HG03139 (cell line): ENCODE measurements around the gene TYMS.

Source experiments
- ATAC-seq: cut with Tn5 transposase; IDR thresholded peaks from one replicate; pipeline ENCODE4 v1.9.1; 2021; ENCODE audit not compliant: unreplicated experiment

TYMS gene

GRCh38 chr18:657311-658000 lies at the start of gene TYMS:
Gene TYMS, plus strand, starts transcription at chr18:657653. Its CDS starts 90 bp downstream, at chr18:657743.
- peak; percentile 43 for ATAC-seq

- ATAC-seq = no peak
These were observed 49.5 kb upstream of the TYMS start for GRCh38 chr18:607930-608329.

GRCh38 chr18:610214-610928 lies 47.1 kb upstream of the TYMS start:
- ATAC-seq = no peak

DNA sequence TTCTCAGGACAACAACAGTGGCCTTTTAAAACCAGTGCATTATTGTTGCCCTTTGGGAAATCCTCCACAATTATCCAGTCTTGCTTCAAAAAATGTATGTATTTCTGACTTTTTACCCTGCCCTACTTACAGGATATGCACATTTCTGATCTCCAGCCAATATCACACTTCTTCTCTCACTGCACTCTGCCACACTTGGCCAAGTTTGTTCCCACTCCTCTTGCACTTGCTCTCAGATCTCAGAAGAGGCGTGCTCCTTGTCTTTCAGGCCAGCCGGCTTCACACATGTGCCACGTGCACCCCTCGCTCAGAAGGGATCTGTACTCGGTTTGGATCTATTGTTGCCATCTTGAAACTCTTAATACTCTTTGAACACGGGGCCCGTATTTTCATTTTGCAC lies 45.3 kb upstream of the TYMS start:
- no peak for ATAC-seq

DNA sequence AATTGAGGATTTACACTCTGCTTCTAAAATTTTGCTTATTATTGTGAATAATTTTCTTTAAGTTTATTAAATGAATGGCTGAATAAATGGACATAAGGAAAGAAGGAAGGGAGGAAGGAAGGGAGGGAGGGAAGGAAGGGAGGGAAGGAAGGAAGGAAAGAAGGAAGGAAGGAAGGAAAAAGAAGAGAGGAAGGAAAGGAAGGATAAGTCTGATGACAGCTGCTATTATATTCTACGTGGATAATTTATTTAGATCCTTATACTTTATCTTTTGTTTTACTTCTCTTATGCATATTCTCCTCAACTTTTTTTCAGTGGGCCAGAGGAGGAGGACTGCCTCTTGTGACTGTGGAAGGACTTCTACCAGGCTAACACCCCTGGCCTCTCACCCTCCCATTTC lies 43.3 kb upstream of the TYMS start:
- ATAC-seq = no peak

DNA sequence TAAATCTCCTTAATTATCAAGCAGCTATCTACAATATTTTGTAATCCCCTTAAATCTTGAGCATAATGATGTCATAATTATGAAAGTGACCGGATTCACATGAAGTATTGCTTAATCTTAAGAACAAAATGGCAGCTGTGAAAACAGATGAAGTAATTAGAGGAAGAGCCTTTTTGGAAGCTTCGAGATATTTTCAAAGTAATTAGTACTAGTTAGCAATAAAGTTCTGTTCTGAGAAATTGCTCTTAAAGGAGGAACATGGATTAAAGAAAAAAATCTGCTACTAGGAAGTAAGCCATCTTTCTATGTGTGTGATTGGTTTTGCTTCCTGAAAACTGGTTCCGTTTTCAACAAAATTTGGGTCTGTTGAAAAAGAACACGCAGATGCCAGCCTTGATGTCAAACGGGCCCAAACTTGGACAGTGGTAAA lies 42.3 kb upstream of the TYMS start:
- ATAC-seq = no peak

DNA sequence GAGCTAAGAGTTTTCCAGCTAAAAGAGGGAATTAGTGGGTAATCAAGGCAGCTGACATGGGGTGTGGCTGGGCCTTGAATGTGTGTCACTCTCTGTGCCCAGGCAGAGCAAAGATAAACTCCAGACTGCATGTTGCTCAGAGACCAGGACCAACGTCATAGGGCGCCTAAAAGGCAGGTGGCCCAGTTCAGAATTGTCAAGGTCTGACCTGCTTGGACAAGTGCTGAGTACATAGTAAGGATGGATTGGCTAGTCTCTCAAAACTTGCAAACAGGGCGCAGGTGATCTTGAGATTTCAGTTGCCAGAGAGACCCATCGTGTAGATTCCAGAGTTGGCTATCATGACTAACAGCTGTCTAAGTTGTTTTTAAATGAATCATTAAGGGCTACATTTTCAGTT lies 41.7 kb upstream of the TYMS start:
- no peak for ATAC-seq

- no peak for ATAC-seq
These were observed 41.0 kb upstream of the TYMS start for GRCh38 chr18:616380-616995.

- no peak for ATAC-seq
These were observed 39.4 kb upstream of the TYMS start for GRCh38 chr18:617970-618504.

GRCh38 chr18:618618-619017 lies 38.8 kb upstream of the TYMS start:
- ATAC-seq = no peak

DNA sequence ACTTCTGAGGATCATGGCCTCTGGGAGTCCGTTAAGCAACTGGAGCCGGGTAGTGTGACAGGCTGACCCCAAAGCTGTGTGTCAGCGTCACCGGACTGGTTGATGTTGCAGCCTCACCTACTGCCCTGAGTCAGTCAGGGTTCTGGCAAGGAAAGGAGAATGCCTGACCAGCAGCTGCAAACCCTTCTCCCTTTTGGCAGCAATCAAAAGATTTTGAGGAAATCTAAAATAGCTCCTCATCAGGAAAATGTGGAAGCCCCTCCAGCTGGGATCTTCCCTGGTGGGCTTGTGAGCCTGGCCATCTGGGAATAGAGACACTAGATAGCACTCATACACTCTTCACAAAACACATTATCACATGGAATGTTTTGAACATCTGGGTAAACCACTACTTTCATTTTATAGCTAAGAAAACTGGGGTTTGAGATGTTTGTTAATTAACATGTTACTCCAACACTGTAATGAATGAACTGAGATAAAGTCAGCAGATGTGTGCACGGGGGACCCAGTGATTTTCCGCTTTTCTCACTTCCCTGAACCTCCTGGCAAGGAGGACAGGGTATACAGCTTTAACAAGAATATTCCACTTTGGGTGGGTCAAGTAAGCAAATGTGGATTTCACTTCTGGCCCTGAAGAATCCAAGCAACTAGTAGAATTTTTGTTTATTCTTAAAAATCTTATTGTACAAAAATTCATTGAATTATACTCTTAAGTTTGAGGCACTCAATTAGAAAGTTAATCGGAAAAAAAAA lies 36.0 kb upstream of the TYMS start:
- ATAC-seq = no peak

DNA sequence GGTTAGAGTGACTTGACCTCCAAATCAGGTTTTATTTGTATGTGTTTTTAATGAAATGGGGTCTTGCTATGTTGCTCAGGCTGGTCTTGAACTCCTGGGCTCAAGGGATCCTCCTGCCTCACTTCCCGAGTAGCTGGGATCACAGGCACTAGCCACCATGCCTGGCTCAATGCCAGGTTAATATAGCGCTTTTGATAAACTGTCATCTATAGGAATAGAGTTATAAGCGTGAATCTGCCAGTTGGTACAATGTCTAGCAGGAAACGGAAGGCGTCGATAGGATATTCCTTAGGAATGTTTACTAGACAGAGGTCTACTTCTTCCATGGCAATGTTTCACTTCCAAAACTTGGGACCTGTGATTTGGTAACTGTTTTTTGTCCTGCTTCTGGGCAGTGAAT lies 35.2 kb upstream of the TYMS start:
- no peak for ATAC-seq

GRCh38 chr18:623761-624620 lies 33.5 kb upstream of the TYMS start:
- ATAC-seq = no peak

- no peak for ATAC-seq
These were observed 30.2 kb upstream of the TYMS start for GRCh38 chr18:627231-627630.

DNA sequence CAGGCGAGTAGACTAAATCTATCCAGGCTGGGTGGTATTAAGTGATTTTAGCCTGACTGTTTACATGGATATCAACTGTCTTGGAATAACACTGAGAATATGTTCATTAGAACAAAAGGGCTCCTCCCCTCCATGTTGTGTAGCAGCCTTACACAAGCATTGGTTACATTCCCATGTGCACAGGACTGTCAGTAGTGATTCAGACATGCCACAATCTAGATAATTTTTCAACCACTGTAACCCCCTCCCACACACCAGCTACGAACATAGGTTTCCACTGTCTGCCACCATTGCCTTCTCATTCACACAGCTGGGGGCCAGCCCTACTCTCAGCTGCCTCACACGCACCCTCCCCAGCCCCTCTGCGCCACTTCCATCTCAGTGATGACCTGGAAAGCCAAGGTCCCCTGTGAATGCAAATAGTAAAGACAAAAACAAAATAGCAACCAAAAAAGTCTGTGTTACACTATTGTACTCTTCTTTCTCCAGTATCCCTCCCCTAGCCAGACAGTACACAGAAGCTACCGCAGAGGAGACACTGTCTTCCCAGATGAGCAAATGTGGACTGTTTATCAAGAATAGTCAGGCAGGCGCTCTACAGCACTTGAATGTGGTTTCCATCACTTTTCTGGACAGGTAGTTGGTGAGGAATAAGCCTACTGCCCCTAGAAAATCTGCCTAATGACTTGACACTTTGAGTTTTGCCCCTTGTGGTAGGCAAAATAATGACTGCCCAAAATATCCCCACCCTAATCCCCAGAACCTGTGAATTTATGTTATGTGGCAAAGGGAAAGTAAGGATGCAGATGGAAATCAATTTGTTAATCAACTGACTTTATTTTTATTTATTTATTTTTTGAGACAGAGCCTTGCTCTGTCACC lies 27.9 kb upstream of the TYMS start:
- ATAC-seq = no peak

DNA sequence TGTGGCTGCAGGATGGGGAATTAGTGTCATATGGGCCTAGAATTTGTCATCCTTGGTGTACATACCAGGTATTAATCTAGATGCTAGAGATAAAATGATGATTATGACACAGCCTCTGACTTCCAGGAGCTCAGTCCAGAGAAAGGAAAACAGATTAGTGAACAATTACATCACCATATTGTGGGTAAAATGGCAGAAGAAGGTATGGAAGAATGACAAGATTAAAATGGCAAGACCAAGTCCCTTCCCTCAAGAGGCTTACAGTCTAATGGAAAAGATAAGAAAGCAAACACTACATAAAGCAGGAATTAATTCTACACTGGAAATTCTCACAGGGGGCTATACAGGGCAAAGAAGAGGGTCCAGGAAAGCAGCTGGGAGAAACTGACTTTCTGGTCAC lies 25.9 kb upstream of the TYMS start:
- ATAC-seq = no peak

GRCh38 chr18:634551-635045 lies 22.9 kb upstream of the TYMS start:
- no peak for ATAC-seq

- no peak for ATAC-seq
These were observed 22.3 kb upstream of the TYMS start for GRCh38 chr18:635171-635570.

DNA sequence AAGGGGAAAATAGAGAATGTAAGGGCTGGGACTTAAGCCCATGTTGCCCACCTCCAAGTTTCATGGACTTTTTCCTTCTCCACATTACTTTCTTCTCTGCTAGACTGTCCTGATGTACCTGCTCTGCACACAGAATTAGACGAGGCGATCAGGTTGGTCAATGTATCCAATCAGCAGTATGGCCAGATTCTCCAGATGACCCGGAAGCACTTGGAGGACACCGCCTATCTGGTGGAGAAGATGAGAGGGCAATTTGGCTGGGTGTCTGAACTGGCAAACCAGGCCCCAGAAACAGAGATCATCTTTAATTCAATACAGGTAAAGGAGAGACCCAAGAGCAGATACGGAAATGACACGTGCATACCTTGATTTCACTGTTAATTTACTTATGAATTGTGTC lies 16.2 kb upstream of the TYMS start:
- no peak for ATAC-seq
